Thoracic aorta (tissue), 2 donors: ENCODE results near the gene KRTAP5-7. TPM values are rescaled to one million over a fixed set of nuclear protein-coding genes. Genes with fewer than 3 reads are reported as not detected.

Experiments
- ATAC-seq: fragments of 150-250 bp; one replicate; pipeline ENCODE4 v1.8.0; 2017; ENCODE audit warnings: low read depth; ENCODE audit not compliant: insufficient number of reproducible peaks, low FRiP score
- DNase-seq: peaks from one replicate; pipeline ENCODE4 v3.0.0-alpha.2; 2020; ENCODE audit warnings: low spot score
- H3K27ac ChIP-seq, 2 donors: fragments of 200-600 bp; sonication (generic); 1 replicate in 1 of 2; 2 replicates in 1 of 2; pipeline ENCODE4 v1.5.1; 2016; ENCODE audit warnings: mild to moderate bottlenecking in 2 of 2, moderate library complexity in 2 of 2
- H3K27me3 ChIP-seq: fragments of 200-600 bp; sonication (generic); replicated peaks from 2 replicates; pipeline ENCODE4 v1.6.0; 2016; ENCODE audit warnings: mild to moderate bottlenecking; ENCODE audit not compliant: insufficient read depth
- H3K36me3 ChIP-seq: fragments of 200-600 bp; sonication (generic); one replicate; pipeline ENCODE4 v1.5.1; 2016
- H3K4me1 ChIP-seq, 2 donors: fragments of 200-600 bp; sonication (generic); 1 replicate in 1 of 2; 2 replicates in 1 of 2; pipeline versions ENCODE4 v1.5.1 to v1.6.0; 2016; ENCODE audit warnings: low read depth in 2 of 2, mild to moderate bottlenecking in 1 of 2; ENCODE audit not compliant: control insufficient read depth in 1 of 2
- H3K4me3 ChIP-seq: fragments of 200-600 bp; sonication (generic); 2 replicates; pipeline ENCODE4 v1.5.1; 2016; ENCODE audit warnings: mild to moderate bottlenecking
- H3K9me3 ChIP-seq: fragments of 200-600 bp; sonication (generic); 2 replicates; pipeline ENCODE4 v1.5.1; 2016
- total RNA-seq, 2 donors: library from RNA; depleted of rRNA; stranded (reverse); fragments of >200 nt; gene quantifications; one replicate each; pipeline versions ENCODE4 v1.1.0 to v1.2.3, GENCODE V29; 2016
- TF ChIP-seq, protein P1 (sequence below): fragments of 200-600 bp; sonication (generic); IDR thresholded peaks from one replicate; pipeline ENCODE4 v1.5.1; 2019; ENCODE audit warnings: antibody characterized with exemption

KRTAP5-7 gene
- total RNA-seq, 2 donors from 2014 or later, result not detected

- ATAC-seq (no peak), DNase-seq (no peak)
- H3K4me3 ChIP-seq, result no peak overlapping the region
- no peaks in the 10 kb centered on the region for H3K27me3 ChIP-seq
- no peaks in the 10 kb centered on the region for H3K4me1 ChIP-seq
- TF ChIP-seq, protein P1, sequence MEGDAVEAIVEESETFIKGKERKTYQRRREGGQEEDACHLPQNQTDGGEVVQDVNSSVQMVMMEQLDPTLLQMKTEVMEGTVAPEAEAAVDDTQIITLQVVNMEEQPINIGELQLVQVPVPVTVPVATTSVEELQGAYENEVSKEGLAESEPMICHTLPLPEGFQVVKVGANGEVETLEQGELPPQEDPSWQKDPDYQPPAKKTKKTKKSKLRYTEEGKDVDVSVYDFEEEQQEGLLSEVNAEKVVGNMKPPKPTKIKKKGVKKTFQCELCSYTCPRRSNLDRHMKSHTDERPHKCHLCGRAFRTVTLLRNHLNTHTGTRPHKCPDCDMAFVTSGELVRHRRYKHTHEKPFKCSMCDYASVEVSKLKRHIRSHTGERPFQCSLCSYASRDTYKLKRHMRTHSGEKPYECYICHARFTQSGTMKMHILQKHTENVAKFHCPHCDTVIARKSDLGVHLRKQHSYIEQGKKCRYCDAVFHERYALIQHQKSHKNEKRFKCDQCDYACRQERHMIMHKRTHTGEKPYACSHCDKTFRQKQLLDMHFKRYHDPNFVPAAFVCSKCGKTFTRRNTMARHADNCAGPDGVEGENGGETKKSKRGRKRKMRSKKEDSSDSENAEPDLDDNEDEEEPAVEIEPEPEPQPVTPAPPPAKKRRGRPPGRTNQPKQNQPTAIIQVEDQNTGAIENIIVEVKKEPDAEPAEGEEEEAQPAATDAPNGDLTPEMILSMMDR, result no peak
- no peaks in the 10 kb centered on the region for H3K9me3 ChIP-seq
- H3K36me3 ChIP-seq, result peaks cover 67% of the 10 kb centered on the region
- no peak overlapping the region for H3K27ac ChIP-seq
These were observed 27.9 kb upstream of the KRTAP5-7 start for GRCh38 chr11:71499125-71499524.

DNA sequence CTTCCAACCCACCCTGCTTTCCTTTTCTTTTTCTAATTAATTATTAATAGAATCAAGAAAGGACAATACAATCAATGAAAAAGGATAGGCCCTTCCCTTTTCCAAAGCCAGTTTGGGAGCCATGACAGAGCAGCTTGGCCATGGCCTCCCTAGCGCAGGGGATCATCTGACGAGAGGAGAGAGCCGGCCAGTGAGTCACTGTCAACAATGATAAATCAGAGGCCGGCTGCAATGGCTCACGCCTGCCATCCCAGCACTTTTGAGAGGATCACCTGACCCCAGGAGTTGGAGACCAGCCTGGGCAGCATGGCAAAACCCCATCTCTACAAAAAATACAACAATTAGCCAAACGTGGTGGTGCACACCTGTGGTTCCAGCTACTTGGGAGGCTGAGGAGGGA lies 27.5 kb upstream of the KRTAP5-7 start:
- ATAC-seq, result no peak
- peaks cover 71% of the 10 kb centered on the region for H3K36me3 ChIP-seq

GRCh38 chr11:71500601-71501021 lies 26.5 kb upstream of the KRTAP5-7 start:
- ATAC-seq, result no peak
- Histone ChIP-seq H3K9me3 (no peaks in the 10 kb centered on the region), H3K4me1 (no peaks in the 10 kb centered on the region), H3K4me3 (no peak overlapping the region), H3K36me3 (peaks cover 69% of the 10 kb centered on the region), H3K27me3 (no peaks in the 10 kb centered on the region), H3K27ac (no peak overlapping the region)
- no peak for DNase-seq
- TF ChIP-seq, protein P1, result no peak

More for the DNA sequence above, 27.5 kb upstream of the KRTAP5-7 start:
- TF ChIP-seq, protein P1, result no peak
- no peak for DNase-seq
- no peak overlapping the region for H3K27ac ChIP-seq
- no peaks in the 10 kb centered on the region for H3K27me3 ChIP-seq
- H3K4me3 ChIP-seq, result no peak overlapping the region
- H3K4me1 ChIP-seq, result no peaks in the 10 kb centered on the region
- no peaks in the 10 kb centered on the region for H3K9me3 ChIP-seq

DNA sequence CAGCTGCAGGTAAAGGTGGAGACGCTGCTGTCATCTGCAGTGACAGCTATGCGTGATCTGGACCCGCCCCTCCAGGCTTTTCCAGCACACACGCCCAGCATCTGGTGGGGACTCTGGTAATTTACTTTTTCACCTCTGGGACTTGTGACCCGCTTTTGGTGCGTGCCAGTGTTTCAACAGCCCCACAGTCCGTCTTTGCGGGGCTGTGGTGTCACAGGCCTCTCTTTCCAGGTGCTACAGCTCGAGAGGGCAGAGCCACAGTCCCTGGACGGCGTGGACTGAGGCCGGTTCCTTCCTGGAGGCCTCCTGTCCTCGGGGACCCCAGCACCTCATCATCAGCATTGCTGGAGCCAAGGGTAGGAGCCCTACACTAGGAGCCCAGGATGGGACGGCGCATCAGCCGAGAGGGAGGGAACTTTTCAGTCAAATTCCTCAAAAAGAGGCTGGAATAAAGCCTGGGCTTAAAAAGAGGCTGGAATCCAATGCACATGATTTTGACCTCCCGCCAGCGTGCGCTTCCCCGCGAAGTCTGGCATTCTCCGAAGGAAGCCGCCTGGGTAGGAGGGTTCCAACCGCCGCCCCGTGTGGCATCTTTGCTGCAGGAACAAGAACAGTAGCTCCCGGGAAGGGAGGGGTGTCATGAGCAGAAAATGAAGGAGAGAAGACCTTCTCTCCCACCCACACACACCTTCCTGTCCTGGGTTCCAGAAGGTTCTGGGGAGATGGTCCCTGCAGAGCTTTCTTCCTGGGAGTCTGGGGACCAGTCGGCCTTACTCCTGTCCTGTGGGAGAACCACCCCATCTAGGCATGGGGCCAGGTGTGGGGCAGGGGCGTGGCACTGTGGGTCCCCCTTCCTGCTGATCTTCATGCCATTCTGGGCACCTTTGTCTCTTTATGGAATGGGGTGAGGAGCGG lies 25.7 kb upstream of the KRTAP5-7 start:
- H3K4me1 ChIP-seq, result no peaks in the 10 kb centered on the region
- H3K9me3 ChIP-seq, result no peaks in the 10 kb centered on the region
- no peak overlapping the region for H3K4me3 ChIP-seq
- H3K27me3 ChIP-seq, result no peaks in the 10 kb centered on the region
- no peak overlapping the region for H3K27ac ChIP-seq
- DNase-seq (no peak), ATAC-seq (no peak)
- peaks cover 68% of the 10 kb centered on the region for H3K36me3 ChIP-seq
- TF ChIP-seq, protein P1, result no peak

- DNase-seq (no peak), ATAC-seq (no peak)
- H3K27me3 ChIP-seq, result no peaks in the 10 kb centered on the region
- H3K4me1 ChIP-seq, result no peaks in the 10 kb centered on the region
- peaks cover 66% of the 10 kb centered on the region for H3K36me3 ChIP-seq
- TF ChIP-seq, protein P1, result no peak
- peaks cover 3% of the 10 kb centered on the region for H3K9me3 ChIP-seq
- no peak overlapping the region for H3K27ac ChIP-seq
- no peak overlapping the region for H3K4me3 ChIP-seq
These were observed 25.0 kb upstream of the KRTAP5-7 start for GRCh38 chr11:71502026-71502425.
